ENCODE results near the gene ZNF512.

DNA sequence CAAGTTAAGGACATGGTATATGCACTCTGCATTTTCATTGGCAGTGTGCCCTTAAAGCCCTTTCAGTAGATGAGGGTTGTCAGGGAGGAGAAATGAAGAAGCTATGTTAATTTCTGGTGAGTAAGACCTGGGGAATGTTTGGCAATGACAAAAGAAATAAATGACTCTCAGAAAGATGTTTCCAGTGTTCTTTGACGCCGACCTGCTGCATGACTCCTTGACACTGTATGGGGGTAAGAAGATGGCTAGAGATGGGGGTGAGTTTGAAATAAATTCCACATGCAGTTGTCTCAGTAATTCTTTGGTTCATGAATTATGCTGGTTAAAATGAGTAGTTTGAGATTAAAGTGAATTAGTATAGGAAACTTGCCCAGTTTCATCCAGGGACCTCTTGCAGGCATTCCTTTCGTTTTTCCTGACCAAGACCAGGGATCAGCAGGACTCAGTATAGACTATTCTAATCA is 40.1 kb downstream of the ZNF512 start:
- TF ChIP-seq CTCF (IDR thresholded peaks at IDR 0.05), result no peak
- TF ChIP-seq POLR2A (IDR thresholded peaks at IDR 0.05), result no peak
